MCF 10A (cell line): ENCODE results near the gene PLCB1. TPM values are rescaled to one million over a fixed set of nuclear protein-coding genes. Genes with fewer than 3 reads are reported as not detected.

Source experiments
- BruUV-seq: library from RNA; stranded (reverse); fragments of 400-500 nt; replicated peaks from 2 replicates; lab custom pipeline; 2021; lab: Mats Ljungman, UMichigan
- CTCF ChIA-PET: fragments of 300-600 bp; sonication (Branson Sonifier 250); formaldehyde crosslinking; extraction: SDS; loops from one replicate; lab custom pipeline; 2021; ENCODE audit warnings: antibody characterized with exemption, inconsistent platforms; lab: Yijun Ruan, JAX
- POLR2A ChIA-PET: fragments of 300-600, 350-650 bp; sonication (Branson Sonifier 250); formaldehyde crosslinking; extraction: SDS; loops from one replicate; lab custom pipeline; 2020; ENCODE audit warnings: antibody characterized with exemption, inconsistent platforms; lab: Yijun Ruan, JAX
- DNase-seq: peaks from one replicate; pipeline ENCODE4 v3.0.0-alpha.2; 2018; ENCODE audit not compliant: unreplicated experiment
- H3K27ac Mint-ChIP-seq: one replicate; pipeline ENCODE4 v1.8.0; 2022; ENCODE audit warnings: mild to moderate bottlenecking, low read depth, mixed read lengths; ENCODE audit not compliant: unreplicated experiment
- H3K27me3 Mint-ChIP-seq: one replicate; pipeline ENCODE4 v1.8.0; 2022; ENCODE audit warnings: mixed read lengths; ENCODE audit not compliant: insufficient read depth, unreplicated experiment
- H3K36me3 Mint-ChIP-seq: one replicate; pipeline ENCODE4 v1.8.0; 2022; ENCODE audit warnings: mild to moderate bottlenecking, moderate library complexity, mixed read lengths; ENCODE audit not compliant: insufficient read depth, unreplicated experiment
- H3K4me1 Mint-ChIP-seq: one replicate; pipeline ENCODE4 v1.8.0; 2022; ENCODE audit warnings: mixed read lengths; ENCODE audit not compliant: insufficient read depth, unreplicated experiment
- H3K4me3 Mint-ChIP-seq: one replicate; pipeline ENCODE4 v1.8.0; 2022; ENCODE audit warnings: mild to moderate bottlenecking, moderate library complexity, mixed read lengths; ENCODE audit not compliant: unreplicated experiment
- H3K9me3 Mint-ChIP-seq: one replicate; pipeline ENCODE4 v1.8.0; 2022; ENCODE audit warnings: mixed read lengths; ENCODE audit not compliant: unreplicated experiment
- intact Hi-C: fragments of 100-400 bp; cut with micrococcal nuclease; formaldehyde crosslinking; loops from 2 replicates; pipeline ENCODE4 v1.14.1; 2022
- total RNA-seq: library from RNA; stranded (reverse); gene quantifications from 2 replicates; pipeline ENCODE4 v1.2.3, GENCODE V29; 2022
- TF ChIP-seq, protein P1 (sequence below): fragments of 200-600 bp; IDR thresholded peaks from one replicate; pipeline ENCODE4 v1.8.0; 2022; ENCODE audit warnings: antibody characterized with exemption, mild to moderate bottlenecking; ENCODE audit not compliant: unreplicated experiment

The PLCB1 gene
- total RNA-seq, 1 experiment from 2014 or later, result 5.9 TPM

DNA sequence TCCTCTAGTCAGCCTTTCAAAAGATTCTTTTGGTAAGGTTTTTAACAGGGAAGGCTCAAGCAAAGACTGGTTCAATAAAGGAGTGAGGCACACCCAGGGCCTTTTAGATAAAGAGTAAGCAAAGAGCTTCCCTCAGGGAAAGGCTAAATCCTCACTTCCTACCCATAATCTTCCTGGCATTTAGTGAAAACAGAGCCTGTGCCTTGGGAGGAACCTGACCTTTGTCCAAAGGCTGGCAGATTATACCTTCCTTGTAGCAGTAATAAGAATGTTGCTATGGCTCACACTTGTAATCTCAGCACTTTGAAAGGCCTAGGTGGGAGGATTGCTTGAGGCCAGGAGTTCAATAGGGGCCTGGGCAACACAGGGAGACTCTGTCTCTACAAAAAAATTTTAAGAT lies 656.8 kb downstream of the PLCB1 start:
- Mint-ChIP-seq H3K4me1 (no peaks in the 10 kb centered on the region), H3K9me3 (no peaks in the 10 kb centered on the region), H3K4me3 (no peak overlapping the region), H3K36me3 (no peaks in the 10 kb centered on the region), H3K27me3 (peaks cover 22% of the 10 kb centered on the region), H3K27ac (no peak overlapping the region)
- no peak for DNase-seq
- TF ChIP-seq, protein P1, sequence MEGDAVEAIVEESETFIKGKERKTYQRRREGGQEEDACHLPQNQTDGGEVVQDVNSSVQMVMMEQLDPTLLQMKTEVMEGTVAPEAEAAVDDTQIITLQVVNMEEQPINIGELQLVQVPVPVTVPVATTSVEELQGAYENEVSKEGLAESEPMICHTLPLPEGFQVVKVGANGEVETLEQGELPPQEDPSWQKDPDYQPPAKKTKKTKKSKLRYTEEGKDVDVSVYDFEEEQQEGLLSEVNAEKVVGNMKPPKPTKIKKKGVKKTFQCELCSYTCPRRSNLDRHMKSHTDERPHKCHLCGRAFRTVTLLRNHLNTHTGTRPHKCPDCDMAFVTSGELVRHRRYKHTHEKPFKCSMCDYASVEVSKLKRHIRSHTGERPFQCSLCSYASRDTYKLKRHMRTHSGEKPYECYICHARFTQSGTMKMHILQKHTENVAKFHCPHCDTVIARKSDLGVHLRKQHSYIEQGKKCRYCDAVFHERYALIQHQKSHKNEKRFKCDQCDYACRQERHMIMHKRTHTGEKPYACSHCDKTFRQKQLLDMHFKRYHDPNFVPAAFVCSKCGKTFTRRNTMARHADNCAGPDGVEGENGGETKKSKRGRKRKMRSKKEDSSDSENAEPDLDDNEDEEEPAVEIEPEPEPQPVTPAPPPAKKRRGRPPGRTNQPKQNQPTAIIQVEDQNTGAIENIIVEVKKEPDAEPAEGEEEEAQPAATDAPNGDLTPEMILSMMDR, result no peak
- ChIA-PET POLR2A (interaction anchor here (1.0 kb wide), 1 partner anchor 65 kb away, joined by 3 read pairs; no protein-coding TSS in a partner anchor), CTCF (interaction anchor here (0.6 to 5.4 kb wide), 28 partner anchors 7 to 1821 kb away, joined by 3 to 77 read pairs (median 4); no protein-coding TSS in a partner anchor)
- intact Hi-C loops, result no loop called here
- BruUV-seq, result no TSS peak

DNA sequence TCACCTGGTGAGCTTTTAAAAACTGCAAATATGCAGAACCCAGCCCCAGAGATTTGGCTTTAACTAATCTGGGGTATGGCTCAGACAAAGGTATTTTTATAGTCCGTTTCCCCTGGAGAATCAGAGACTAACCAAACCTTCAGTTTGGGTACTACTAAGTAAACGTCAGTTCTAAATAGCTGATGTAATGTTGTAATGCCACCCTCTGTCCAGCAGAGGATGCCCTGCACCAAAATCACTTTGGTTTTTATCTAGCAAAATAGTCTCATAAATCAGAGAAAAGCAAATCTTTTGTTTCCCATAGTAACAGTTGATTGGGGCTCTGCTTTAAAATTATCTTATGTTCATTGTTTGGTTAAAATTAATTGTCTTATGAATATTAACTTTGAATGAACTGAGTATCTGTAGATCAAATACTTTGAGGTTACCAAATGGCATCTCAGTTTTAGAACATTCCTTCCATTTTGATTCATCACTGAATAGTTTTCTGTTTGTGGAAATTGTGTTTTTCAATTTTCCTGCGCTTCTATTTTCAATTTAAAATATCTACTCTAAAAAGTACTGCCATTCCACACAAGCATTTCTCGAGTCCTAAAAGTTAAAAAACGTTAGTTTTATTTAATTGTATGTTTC lies 658.5 kb downstream of the PLCB1 start:
- intact Hi-C loops, result loop anchor here (1.0 to 5.0 kb wide), 4 partner anchors 40 to 603 kb away; no protein-coding TSS in a partner anchor
- DNase-seq, result peak; percentile 69

DNA sequence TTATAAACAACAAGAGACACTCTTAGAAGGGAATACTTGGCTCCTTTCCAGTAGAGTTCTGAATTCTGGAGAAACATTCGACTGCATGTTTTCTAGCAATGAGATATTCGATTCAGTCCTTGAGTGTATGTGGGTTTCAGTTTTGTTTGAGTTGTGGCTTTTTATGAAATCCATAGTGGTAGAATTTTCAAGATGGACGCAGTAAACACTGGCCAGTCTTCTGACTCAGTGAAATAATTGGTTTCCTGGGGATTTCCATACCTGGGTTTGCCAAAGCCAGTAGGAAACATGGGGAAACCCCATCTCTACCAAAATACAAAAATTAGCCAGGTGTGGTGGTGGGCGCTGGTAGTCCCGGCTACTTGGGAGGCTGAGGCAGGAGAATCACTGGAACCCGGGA lies 663.3 kb downstream of the PLCB1 start:
- H3K27ac Mint-ChIP-seq, result no peak overlapping the region
- TF ChIP-seq, protein P1, result no peak
- H3K9me3 Mint-ChIP-seq, result no peaks in the 10 kb centered on the region
- POLR2A ChIA-PET, result no interaction called here
- no peaks in the 10 kb centered on the region for H3K36me3 Mint-ChIP-seq
- CTCF ChIA-PET, result interaction anchor here (0.6 to 0.9 kb wide), 2 partner anchors 11 to 564 kb away, joined by 3 to 4 read pairs; no protein-coding TSS in a partner anchor
- H3K4me1 Mint-ChIP-seq, result no peaks in the 10 kb centered on the region
- peaks cover 36% of the 10 kb centered on the region for H3K27me3 Mint-ChIP-seq
- no peak for DNase-seq
- BruUV-seq, result no TSS peak
- no peak overlapping the region for H3K4me3 Mint-ChIP-seq
- intact Hi-C loops, result no loop called here

More for the DNA sequence above, 658.5 kb downstream of the PLCB1 start:
- CTCF ChIA-PET, result interaction anchor here (0.5 to 5.4 kb wide), 42 partner anchors 9 to 993 kb away, joined by 3 to 77 read pairs (median 5); no protein-coding TSS in a partner anchor
- POLR2A ChIA-PET, result interaction anchor here (0.8 to 1.2 kb wide), 3 partner anchors 16 to 569 kb away, joined by 3 to 4 read pairs (median 3); no protein-coding TSS in a partner anchor
- no peaks in the 10 kb centered on the region for H3K36me3 Mint-ChIP-seq
- H3K27me3 Mint-ChIP-seq, result peaks cover 26% of the 10 kb centered on the region
- H3K4me3 Mint-ChIP-seq, result no peak overlapping the region
- H3K9me3 Mint-ChIP-seq, result no peaks in the 10 kb centered on the region
- no peak overlapping the region for H3K27ac Mint-ChIP-seq
- TF ChIP-seq, protein P1, result peak; percentile 95
- BruUV-seq, result no TSS peak
- no peaks in the 10 kb centered on the region for H3K4me1 Mint-ChIP-seq

DNA sequence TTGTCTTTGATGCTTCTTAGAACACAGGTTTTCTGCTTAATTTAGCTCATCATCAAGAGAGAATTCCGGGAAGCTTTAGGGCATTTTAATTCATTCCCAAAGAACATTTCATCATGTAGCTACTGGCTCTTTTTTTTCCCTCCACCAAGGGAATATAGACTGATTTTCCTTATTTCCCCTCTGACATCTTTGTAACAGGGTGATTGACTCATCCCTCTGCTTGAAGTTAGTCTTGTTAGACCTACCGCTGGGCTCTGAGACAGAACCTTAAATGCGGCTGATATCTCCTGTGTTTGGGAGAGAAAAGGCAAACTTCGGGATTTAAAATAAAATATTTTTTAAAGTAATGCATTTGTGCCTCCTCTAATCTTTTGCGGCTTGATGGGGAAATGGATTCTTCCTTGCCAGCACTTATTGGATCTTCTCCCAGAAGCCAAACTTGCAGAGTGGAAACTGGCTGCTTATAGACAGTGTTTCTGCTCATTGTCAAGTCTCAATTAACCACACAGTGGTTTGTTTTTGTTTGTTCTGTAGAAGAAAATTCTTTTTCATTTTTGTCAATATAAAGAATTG lies 664.1 kb downstream of the PLCB1 start:
- Mint-ChIP-seq H3K9me3 (no peaks in the 10 kb centered on the region), H3K4me3 (no peak overlapping the region), H3K36me3 (no peaks in the 10 kb centered on the region), H3K4me1 (no peaks in the 10 kb centered on the region), H3K27ac (no peak overlapping the region), H3K27me3 (peaks cover 41% of the 10 kb centered on the region)
- intact Hi-C loops, result no loop called here
- POLR2A ChIA-PET, result no interaction called here
- CTCF ChIA-PET, result interaction anchor here (0.6 to 0.9 kb wide), 2 partner anchors 12 to 563 kb away, joined by 3 to 4 read pairs; no protein-coding TSS in a partner anchor
- DNase-seq, result no peak
- TF ChIP-seq, protein P1, result no peak
- BruUV-seq, result no TSS peak
